ENCODE data around the gene CAND2.
"Not testable (repeated sequence)": the region's sequence is repeated elsewhere in the genome, so short reads cannot be mapped to it uniquely, and the experiment has no call there.

CAND2 gene

DNA sequence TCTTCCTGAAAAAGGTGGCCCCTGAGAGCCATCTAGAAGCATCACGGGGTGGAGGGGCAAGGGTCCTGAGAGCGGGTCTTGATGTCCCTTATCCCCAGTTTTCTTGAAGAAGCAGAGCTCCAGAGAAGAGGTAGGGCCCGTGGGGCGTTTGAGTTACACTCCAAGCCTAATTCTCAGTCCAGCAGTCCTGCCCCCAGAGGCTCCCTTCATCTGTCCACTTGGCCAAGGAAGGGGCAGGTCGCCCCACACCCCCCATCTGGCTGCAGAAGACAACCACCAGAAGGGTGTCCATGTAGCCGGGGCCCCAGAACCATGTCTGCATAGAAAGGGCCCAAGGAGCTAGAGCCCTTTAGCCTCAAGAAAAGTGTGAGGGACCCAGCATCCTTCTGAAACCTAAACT, 70.4 kb downstream of the CAND2 start:
- DNase-seq = no peak

DNA sequence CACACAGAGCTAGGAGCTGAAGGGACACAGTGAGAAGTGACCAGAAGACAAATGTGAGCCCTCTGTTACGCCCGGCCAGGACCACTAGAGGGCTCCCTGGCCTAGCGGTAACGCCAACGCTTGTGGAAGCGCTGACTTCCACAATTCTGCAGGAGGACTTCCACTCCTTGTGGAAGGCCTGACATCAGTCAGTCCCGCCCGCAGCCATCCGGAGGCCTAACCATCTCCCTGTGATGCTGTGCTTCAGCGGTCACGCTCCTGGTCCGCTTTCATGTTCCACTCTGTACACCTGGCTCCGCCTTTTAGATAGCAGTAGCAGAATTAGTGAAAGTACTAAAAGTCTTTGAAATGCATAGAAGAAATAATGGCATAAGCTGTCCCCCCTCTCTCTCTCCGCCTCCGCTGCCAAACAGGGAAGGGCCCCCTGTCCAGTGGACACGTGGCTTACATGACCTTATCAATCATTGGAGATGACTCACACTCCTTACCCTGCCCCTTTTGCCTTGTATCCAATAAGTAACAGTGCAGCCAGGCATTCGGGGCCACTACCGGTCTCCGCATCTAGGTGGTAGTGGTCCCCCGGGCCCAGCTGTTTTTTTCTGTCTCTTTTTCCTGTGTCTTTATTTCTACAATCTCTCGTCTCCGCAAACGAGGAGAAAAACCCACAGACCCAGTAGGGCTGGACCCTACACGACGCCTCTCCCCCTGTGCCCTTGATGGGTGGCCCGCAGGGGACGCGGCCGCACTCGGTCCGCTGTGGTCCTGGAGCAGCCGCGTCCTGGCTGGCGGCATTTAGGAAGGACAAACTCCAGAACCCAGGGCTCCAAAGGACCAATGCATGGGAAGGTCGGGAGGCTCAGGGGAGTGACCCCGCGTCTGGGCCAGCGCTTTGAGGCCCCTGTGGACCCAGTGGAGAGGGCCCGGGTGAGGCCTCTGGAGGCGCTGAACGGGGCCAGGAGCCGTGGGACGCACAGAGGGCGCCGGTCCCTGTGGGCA, 71.9 kb downstream of the CAND2 start:
- DNase-seq = peak; percentile 21 to 25

DNA sequence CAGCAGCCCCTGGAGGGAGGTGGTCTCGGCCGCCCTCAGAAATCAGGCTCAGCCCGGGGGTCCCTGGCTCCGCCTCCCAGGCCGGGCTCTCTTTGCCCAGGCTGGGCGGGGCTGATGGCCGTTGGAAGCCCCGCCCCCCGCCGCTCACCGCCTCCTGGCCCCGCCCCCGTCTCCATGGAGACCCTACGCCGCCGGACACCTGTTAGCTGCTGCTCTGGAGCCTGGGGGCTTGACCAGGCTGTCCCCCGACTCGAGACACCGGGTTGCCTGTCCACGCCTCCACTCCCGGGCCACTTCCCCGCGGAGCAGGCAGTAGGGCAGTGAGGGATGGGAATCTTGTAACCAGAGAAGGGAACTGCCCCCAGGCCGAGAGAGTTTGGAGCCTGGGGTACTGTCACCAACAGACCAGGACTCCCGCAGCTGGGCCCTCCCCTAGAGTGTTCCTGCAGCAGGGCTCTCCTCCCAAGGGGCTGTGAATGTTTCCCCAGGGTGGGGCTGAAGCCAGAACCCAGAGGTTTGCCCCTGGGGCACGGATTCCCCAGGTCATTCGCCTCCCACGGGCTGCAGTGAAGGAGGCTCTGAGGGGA, 72.6 kb downstream of the CAND2 start:
- no peak for DNase-seq

DNA sequence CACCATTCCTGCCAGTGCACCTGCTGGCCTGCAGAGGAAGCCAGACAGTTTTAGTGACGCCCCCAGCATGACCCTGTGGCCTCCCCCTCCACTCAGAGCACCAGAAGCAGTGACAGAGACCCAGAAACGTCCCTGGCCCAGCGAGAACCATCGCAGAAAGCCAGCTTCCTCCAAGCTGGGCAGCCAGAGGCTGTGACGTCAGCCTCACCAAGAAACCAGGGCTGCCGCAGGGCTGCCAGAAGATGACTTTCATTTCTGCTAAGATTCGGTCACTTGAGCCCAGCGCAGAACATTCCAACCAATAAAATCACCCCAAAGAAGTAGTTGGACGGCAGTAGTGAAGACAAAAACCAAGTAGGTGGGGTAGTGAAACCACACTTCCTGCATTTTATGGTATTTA, 74.5 kb downstream of the CAND2 start:
- no peak for DNase-seq

DNA sequence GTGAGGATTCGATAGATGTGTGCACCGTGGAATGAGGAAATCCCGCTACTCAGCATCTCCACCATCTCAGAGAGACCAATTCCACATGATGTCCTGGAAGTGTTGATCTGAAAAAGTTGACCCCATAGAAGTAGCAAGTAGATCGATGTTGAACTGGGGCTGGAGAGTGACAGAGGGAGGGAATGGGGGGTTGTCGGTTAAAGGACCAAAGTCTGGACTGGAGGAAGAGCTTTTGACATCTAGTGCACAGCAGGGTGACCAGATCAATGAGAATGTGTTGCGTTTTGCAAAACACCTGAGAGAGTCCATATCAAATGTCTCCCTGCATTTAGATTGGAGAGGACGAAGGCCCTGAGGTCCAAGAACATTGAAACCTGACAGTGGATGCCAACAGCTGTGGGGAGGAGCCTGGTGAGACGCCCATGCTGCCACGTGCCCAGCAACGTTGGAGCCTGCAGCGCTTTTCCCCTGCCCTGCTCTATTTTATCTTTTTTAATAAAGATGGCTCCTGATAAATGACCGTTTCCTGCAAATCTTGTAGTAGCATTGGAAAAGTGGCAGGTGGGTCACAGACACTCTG, 75.0 kb downstream of the CAND2 start:
- DNase-seq = no peak

DNA sequence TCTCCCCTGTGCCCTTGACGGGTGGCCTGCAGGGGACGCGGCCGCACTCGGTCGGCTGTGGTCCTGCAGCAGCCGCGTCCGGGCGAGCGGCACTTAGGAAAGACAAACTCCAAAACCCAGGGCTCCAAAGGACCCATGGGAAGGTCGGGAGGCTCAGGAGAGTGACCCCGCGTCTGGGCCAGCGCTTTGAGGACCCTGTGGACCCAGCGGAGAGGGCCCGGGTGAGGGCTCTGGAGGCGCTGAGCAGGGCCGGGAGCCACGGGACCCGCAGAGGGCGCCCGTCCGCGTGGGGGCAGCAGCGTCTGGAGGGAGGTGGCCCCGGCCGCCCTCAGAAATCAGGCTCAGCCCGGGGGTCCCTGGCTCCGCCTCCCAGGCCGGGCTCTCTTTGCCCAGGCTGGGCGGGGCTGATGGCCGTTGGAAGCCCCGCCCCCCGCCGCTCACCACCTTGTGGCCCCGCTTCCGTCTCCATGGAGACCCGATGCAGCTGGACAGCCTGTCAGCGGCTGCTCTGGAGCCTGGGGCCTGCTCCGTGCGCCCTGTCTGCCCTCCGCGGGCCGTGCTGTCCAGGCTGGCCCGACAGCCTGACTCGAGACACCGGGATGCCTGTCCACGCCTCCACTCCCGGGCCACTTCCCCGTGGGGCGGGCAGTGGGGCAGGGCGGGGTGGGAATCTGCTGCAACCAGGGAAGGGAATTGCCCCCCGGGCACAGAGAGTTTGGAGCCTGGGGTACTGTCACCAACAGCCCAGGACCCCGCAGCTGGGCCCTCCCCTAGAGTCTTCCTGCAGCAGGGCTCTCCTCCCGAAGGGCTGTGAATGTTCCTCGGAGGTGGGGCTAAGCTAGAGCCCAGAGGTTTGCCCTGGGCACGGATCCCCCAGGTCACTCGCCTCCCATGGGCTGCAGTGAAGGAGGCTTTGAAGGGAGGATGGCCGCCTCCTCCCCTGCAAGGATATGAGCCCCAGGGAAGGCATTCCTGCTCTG, 79.7 kb downstream of the CAND2 start:
- DNase-seq = no peak

DNA sequence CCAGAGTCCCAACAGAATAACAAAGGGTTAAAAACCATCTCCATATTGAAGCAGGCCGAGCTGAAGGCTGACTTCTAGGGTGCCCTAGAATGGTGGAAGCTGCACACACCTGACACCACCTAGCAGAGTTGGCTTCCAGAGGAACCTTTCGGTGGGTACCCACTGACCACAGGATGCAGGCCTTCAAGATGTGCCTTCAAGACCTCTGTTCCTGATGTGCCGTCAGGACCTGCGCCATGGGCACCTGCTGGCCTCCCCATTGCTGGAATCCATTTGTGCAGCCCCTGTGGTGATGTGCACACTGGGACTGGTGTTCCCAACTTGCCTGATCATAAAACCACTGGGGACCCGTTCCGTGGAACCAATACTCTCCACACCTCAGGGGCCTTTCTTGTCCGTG, 80.6 kb downstream of the CAND2 start:
- DNase-seq = no peak

DNA sequence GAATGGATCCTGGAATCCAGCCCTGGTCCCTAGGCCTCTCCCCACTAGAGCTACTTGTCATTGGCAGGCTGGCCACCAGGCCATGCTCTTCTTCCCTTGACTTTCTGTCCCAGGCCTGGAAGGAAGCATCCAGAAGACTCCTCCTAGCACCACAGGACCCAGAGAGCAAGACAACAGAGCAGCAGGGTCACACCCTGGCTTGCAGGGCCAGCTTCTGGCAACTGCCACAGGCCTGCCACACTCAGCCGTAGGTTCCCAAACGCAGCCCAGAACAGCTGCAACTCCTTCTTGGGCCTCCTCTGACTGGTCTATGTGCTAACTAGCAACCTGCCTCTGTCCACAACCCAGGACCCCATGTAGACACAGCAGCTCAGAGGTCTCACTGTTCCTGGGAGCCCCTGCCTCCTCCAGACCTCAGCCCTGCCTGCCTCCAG, 81.7 kb downstream of the CAND2 start:
- DNase-seq = no peak

DNA sequence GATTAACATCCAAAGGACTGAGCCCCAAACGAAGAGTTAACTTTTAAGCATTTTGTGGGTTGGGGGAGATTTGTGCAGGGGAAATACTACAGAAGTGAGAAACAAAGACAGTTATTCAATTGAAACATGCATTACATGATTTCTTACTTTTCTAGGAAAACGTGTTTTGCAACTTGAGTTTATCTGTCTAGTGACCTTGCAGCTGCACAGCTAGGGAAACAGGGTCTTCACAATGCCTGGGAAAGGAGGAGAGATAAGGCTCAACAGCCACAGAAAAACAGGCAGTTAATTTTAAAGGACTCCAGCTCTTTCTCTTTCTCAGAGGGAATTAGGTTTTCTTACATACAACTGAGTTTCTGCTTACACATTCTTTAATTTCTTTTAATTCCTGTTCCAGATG, 82.3 kb downstream of the CAND2 start:
- DNase-seq = not testable (repeated sequence)

DNA sequence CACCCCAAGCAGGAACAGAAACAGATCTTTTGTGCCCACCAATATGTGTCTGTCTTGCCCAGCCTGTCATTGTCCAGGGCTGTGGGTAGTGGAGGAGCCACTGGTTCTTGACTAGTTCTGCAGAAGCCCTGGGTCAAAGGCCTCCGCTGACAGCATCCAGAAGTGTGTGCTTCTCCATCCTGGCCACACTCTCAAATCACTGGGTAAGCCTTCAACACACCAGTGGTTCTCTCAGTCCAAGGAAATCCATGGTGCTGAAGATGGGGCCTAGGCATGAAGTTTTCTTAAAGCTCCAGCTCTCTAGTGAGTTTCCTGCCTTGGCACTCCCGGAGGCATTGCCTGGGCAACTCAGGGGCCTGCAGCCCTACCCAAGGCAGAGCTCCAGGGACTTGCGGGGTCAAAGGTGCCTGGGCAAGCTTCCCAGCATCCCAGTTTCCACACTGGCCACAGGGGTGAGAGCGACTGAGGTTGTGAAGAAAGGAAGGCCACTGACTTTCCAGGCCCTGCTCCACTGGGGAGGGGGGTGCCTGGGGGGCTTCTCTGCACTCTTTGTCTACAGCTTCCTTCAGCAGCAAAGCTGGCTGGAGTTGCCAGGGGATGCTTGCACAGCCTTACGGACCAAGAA, 82.8 kb downstream of the CAND2 start:
- DNase-seq = no peak

DNA sequence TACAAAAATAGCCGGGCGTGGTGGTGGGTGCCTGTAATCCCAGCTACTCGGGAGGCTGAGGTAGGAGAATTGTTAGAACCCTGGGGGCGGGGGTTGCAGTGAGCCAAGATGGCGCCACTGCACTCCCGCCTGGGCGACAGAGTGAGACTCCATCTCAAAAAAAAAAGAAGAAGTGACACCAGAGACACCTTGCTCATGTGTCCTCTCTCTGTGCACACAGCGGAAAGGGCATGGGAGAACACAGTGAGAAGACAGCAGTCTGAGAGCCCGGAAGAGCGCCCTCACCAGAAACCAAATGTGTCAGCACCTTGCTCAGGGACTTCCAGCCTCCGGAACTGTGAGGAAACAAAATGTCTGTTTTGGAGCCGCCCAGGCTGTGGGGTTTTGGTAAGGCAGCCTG, 85.4 kb downstream of the CAND2 start:
- not testable (repeated sequence) for DNase-seq

DNA sequence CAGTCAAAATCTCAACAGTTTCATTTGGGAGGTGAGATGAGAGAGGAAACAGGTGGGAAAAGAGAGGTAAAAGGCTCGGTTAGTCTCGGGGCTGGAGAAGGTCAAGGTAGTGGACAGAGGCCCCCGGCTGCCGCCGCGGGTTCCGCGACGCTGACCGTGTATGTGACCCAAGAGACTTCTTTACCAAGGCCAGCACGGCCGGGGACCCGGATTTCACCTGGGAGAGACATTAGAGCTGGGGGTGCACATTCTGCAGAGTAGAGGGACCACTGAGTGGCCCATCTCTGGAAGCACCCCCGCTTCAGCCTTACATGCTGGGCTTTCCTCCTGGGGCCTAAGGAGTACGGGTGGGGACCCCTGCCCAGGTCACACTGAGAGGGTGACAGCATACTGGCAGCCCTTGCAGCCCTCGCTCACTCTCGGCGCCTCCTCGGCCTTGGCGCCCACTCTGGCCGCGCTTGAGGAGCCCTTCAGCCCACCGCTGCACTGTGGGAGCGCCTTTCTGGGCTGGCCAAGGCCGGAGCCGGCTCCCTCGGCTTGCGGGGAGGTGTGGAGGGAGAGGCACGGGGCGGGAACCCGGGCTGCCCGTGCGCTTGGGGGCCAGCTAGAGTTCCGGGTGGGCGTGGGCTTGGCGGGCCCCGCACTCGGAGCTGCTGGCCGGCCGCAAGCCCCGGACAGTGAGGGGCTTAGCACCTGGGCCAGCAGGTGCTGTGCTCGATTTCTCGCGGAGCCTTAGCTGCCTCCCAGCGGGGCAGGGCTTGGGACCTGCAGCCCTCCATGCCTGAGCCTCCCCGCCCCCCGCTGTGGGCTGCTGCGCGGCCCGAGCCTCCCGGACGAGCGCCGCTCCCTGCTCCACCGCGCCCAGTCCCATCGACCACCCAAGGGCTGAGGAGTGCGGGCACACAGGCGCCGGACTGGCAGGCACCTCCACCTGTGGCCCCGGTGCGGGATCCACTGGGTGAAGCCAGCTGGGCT, 86.1 kb downstream of the CAND2 start:
- DNase-seq = no peak

DNA sequence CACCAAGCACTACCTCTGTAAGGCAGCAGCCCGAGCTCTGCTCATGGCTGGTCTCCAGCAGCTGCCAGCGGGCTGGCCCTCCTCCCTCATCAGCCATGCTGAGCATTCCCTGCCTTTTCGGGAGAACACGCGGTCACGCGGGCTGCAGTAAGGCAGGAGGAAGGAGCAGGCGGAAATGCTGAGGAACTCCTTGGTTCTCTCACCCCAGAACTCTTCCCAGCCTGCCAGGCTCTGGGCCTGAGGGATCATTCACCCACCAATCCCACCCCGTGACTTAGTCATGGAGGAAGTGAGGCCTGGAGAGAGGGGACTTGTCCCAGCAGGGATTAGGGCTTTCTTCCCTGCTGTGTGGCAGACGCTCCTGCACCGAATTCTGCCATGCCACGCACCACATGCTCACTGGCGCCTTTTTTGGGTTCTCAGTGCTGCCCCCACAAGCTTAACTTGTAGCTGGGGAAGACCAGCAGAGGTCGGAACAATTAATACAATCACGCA, 87.8 kb downstream of the CAND2 start:
- no peak for DNase-seq
